Skeletal muscle cell (primary cell): ENCODE data around the gene BCL7C.
"Not testable (repeated sequence)": the region's sequence is repeated elsewhere in the genome, so short reads cannot be mapped to it uniquely, and the experiment has no call there.

Experiments used
- DNase-seq: peaks from one replicate; pipeline ENCODE4 v3.0.0-alpha.2; 2010; ENCODE audit warnings: low read depth
- H3K4me3 ChIP-seq: 2 replicates; pipeline ENCODE4 v1.5.1; 2011; ENCODE audit warnings: low read depth, mild to moderate bottlenecking, control low read depth, low read length, moderate library complexity

Gene BCL7C

GRCh38 chr16:30896889-30897733, 3.2 kb upstream of the BCL7C start:
- DNase-seq, result peak; percentile 65
- peak overlapping the region; percentile 57 for H3K4me3 ChIP-seq

GRCh38 chr16:30896261-30896888, 2.5 kb upstream of the BCL7C start, which contains the start of gene CTF1:
Gene CTF1 (plus strand): TSS chr16:30896614. CDS start chr16:30896644, 30 bp downstream.
- H3K4me3 ChIP-seq, result peak within 1 kb of the TSS; percentile 57
- DNase-seq, result peak; percentile 60

- H3K4me3 ChIP-seq, result peak overlapping the region; percentile 57
Observed at GRCh38 chr16:30895627-30896260, 1.9 kb upstream of the BCL7C start.

GRCh38 chr16:30894540-30895368, 877 bp upstream of the BCL7C start:
- no peak for DNase-seq
- peak overlapping the region; percentile 83 for H3K4me3 ChIP-seq

More at GRCh38 chr16:30895627-30896260, 1.9 kb upstream of the BCL7C start:
- DNase-seq, result no peak

GRCh38 chr16:30893417-30893743, 497 bp downstream of the BCL7C start:
- no peak for DNase-seq
- peak overlapping the region; percentile 83 for H3K4me3 ChIP-seq

GRCh38 chr16:30892670-30893416, 1.0 kb downstream of the BCL7C start:
- no peak for DNase-seq

GRCh38 chr16:30891043-30891823, 2.6 kb downstream of the BCL7C start:
- DNase-seq, H3K4me3 ChIP-seq: not testable (repeated sequence)

More at GRCh38 chr16:30892670-30893416, 1.0 kb downstream of the BCL7C start:
- peak overlapping the region; percentile 83 for H3K4me3 ChIP-seq

- H3K4me3 ChIP-seq, result no peak overlapping the region
- no peak for DNase-seq
Observed at GRCh38 chr16:30889721-30890120, 4.2 kb downstream of the BCL7C start.

GRCh38 chr16:30888856-30889499, 4.9 kb downstream of the BCL7C start:
- H3K4me3 ChIP-seq, result no peak overlapping the region
- DNase-seq, result no peak

- no peak overlapping the region for H3K4me3 ChIP-seq
- DNase-seq, result no peak
Observed at GRCh38 chr16:30887927-30888326, 6.0 kb downstream of the BCL7C start.

GRCh38 chr16:30886145-30886544, 7.7 kb downstream of the BCL7C start:
- H3K4me3 ChIP-seq, result no peak overlapping the region
- DNase-seq, result no peak

GRCh38 chr16:30885196-30885595, 8.7 kb downstream of the BCL7C start:
- DNase-seq, result no peak
- no peak overlapping the region for H3K4me3 ChIP-seq

GRCh38 chr16:30884760-30885159, 9.1 kb downstream of the BCL7C start:
- no peak overlapping the region for H3K4me3 ChIP-seq
- no peak for DNase-seq

GRCh38 chr16:30882429-30883310, 11.2 kb downstream of the BCL7C start:
- no peak for DNase-seq
- no peak overlapping the region for H3K4me3 ChIP-seq

- H3K4me3 ChIP-seq, result no peak overlapping the region
- DNase-seq, result no peak
Observed at GRCh38 chr16:30876867-30877266, 17.0 kb downstream of the BCL7C start.

- no peak for DNase-seq
- H3K4me3 ChIP-seq, result peak overlapping the region; percentile 64
Observed at GRCh38 chr16:30875871-30876801, 17.7 kb downstream of the BCL7C start.
